DLD1 (cell line): ENCODE measurements around the gene CHRNE.

Experiments
- in situ Hi-C: cut with HindIII; loops from 2 replicates; pipeline ENCODE4 v1.10.0; 2017; ENCODE audit warnings: low sequenced_read_pairs

Gene CHRNE

GRCh38 chr17:4903051-4903818 lies at the start of gene CHRNE:
Gene CHRNE, minus strand, starts transcription at chr17:4903098. Its CDS starts 35 bp downstream, at chr17:4903063.
- in situ Hi-C loops: no loop called here

- in situ Hi-C loops: no loop called here
Measured at GRCh38 chr17:4951486-4951885, 48.6 kb upstream of the CHRNE start.

- in situ Hi-C loops: no loop called here
Measured at GRCh38 chr17:4950746-4951204, 47.9 kb upstream of the CHRNE start, which contains the start of gene ENO3. Gene ENO3, plus strand, starts transcription at chr17:4951119. Its CDS starts 711 bp downstream, at chr17:4951830.

- in situ Hi-C loops: no loop called here
Measured at GRCh38 chr17:4950075-4950745, 47.3 kb upstream of the CHRNE start.

- in situ Hi-C loops: no loop called here
Measured at GRCh38 chr17:4949321-4950074, 46.6 kb upstream of the CHRNE start.

GRCh38 chr17:4948931-4949320 lies 46.0 kb upstream of the CHRNE start:
- in situ Hi-C loops: no loop called here

- in situ Hi-C loops: no loop called here
Measured at GRCh38 chr17:4948166-4948930, 45.5 kb upstream of the CHRNE start, which contains the start of gene PFN1. Gene PFN1, minus strand, starts transcription at chr17:4948530. Its CDS starts 136 bp downstream, at chr17:4948394.

GRCh38 chr17:4947411-4948165 lies 44.7 kb upstream of the CHRNE start:
- in situ Hi-C loops: no loop called here

GRCh38 chr17:4947010-4947410 lies 44.1 kb upstream of the CHRNE start:
- in situ Hi-C loops: no loop called here

- in situ Hi-C loops: no loop called here
Measured at GRCh38 chr17:4946312-4946976, 43.5 kb upstream of the CHRNE start.

GRCh38 chr17:4945944-4946280 lies 43.0 kb upstream of the CHRNE start:
- in situ Hi-C loops: no loop called here

GRCh38 chr17:4945176-4945943 lies 42.5 kb upstream of the CHRNE start:
- in situ Hi-C loops: no loop called here

- in situ Hi-C loops: no loop called here
Measured at GRCh38 chr17:4944554-4945175, 41.8 kb upstream of the CHRNE start.

- in situ Hi-C loops: no loop called here
Measured at GRCh38 chr17:4944163-4944553, 41.3 kb upstream of the CHRNE start.

- in situ Hi-C loops: no loop called here
Measured at GRCh38 chr17:4942760-4943508, 40.0 kb upstream of the CHRNE start.

- in situ Hi-C loops: no loop called here
Measured at GRCh38 chr17:4941319-4941610, 38.4 kb upstream of the CHRNE start.

- in situ Hi-C loops: no loop called here
Measured at GRCh38 chr17:4940555-4941318, 37.8 kb upstream of the CHRNE start.
